NCI-H187 (cell line): ENCODE results near the gene ASTN2.

Experiments used
- DNase-seq, 2 experiments: peaks; one replicate each; lab custom pipeline; 2025; lab: John Stamatoyannopoulos, UW

ASTN2 gene

GRCh38 chr9:116809656-116810055, 605.2 kb downstream of the ASTN2 start:
- DNase-seq = no peak

DNA sequence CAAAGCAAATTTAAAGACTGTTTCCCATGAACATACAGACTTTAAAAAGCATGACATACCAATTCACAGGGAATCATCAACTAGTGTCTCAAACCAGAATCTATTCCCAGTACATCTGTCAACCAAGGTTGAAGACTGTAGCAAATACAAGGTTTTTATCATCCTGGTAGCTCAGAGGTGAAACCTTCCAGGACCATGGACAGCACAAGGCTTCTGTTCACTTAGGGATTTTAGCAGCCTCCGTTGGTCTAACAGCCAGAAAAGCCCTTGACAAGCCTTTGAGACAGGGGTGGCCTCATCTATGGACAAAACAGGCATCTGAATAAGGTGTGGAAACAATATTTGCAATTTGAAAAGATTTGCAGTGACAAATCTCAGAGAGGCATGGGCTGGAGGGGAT, 608.8 kb downstream of the ASTN2 start:
- no peak for DNase-seq

DNA sequence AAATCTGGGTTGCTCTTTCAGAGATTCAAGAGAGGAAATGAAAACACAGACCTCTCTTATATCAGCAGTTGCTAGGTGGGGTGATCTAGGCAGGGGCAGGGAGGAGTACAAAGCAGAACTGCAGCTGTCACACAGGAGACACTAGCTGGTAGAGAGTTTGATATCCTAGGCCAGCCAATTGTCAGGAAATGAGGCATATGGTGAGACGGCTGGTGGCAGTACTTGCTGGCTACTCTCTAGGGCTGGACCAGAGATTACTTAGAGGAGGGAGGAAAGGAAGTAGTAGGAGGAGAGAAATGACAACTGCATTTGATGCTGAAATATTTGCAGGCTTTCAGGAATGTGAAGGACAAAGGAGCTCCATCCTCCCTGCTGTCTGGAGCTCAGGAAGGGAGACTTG, 614.0 kb downstream of the ASTN2 start:
- DNase-seq = no peak

DNA sequence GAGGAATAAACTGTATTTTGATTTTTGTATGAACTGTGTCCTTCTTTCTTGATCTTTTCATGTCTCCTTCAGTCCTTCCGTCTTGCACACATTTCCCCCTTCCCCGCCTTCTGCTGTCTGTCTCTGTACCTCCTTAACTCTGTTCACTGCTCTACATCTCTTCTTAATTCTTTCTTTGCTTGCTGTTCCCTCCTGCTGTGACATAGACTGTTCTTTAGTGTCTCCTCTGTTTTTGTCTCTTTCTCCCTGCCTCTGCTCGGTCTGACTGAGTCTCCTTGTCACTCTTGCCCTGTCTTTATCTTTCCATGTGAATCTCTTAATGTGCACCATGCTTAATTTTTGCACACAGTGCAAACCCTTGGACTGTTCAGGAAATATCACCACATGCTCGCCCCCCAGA, 614.8 kb downstream of the ASTN2 start:
- DNase-seq = no peak

GRCh38 chr9:116798521-116798920, 616.3 kb downstream of the ASTN2 start:
- DNase-seq = no peak

DNA sequence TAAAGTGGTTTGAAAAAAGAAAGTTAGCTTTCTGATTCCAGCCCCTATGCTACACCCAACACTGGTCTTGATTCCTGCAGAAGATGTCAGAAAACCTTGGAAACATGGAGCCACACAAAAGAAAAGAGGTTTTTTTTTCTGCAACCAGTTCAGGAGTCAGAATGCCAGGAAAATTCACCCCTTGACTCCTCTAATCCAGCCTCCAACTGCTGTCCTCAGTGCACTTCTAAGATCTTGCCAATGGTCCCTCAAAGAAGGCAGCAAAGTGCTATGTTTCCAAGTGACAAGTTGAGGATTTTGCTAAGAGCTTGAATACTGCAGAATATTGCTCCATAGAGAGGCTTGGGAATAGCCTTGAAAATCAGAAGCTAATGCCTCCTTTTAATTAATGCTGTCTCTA, 617.6 kb downstream of the ASTN2 start:
- DNase-seq = no peak

DNA sequence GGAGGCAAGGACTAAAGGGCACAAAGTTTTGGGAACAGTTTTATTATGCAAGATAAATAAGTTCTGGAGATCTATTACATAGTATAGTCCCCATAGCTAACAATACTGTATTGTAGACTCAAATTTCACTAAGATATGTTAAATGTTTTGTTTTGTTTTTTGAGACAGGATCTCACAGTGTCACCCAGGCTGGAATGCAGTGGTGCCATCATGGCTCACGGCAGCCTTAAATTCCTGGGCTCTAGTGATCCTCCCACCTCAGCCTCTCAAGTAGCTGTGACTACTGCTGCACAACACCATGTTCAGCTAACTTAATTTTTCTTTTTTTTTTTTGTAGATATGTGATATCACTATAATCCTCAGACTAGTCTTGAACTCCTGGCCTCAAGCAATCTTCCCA, 618.2 kb downstream of the ASTN2 start:
- no peak for DNase-seq

GRCh38 chr9:116795821-116796220, 619.0 kb downstream of the ASTN2 start:
- DNase-seq = no peak

- DNase-seq = peak in 1 of 2 experiments; percentile 2
These were observed 622.6 kb downstream of the ASTN2 start for GRCh38 chr9:116792271-116792670.

DNA sequence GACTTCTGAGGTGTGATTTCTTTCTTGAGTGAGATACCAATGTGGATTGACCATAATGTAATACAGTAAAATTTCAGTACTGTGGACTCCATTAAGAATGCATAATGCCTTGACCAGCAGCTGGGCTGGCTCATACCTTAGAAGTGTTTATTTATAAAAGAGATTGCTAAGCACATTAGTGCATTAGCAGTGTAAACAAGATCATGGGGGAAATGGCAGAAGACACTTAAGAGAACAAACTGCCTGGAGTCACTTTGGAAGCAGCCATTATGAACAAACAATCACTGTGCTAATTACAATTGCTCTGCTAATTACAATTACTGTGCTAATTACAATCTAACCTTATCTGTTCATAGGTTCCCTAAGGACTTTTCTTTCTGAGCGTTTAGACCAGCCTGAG, 623.5 kb downstream of the ASTN2 start:
- DNase-seq = no peak

GRCh38 chr9:116789081-116789480, 625.8 kb downstream of the ASTN2 start:
- DNase-seq = no peak

GRCh38 chr9:116786737-116787136, 628.1 kb downstream of the ASTN2 start:
- DNase-seq = no peak

GRCh38 chr9:116777116-116777515, 637.7 kb downstream of the ASTN2 start:
- no peak for DNase-seq

DNA sequence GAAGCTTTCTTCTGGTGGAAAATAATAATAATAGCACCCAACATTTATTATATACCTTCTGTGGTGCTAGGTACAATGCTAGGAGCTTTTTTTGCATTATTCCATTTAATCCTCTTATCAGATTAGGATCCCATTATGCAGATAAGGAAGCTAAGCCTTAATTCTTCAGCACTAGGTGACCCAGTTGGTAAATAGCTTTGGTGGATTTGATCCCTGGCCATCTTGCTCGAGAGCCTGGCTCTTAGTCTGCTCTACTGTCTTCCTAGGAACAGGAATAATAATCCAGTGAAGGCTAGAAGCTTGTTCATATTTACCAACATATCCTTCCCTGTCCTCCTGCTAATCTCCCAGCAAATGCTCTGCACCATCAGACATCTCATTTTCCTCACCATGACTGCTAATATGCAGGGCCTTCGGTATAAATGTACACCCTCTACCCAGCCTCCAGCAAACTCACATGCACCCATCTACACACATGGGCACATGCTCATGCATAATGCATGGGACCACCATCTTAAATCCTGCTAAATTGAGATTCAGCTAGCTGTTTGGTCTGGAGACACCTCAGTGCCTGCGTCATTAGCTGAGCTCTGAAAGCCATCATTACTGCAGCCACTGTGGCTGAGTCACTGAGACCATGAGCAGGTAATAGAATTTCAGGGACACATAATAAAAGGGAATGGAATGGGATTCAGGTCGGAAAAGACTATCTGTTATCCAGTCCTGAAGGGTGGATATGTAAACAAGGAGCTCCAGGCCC, 640.3 kb downstream of the ASTN2 start:
- DNase-seq = no peak

DNA sequence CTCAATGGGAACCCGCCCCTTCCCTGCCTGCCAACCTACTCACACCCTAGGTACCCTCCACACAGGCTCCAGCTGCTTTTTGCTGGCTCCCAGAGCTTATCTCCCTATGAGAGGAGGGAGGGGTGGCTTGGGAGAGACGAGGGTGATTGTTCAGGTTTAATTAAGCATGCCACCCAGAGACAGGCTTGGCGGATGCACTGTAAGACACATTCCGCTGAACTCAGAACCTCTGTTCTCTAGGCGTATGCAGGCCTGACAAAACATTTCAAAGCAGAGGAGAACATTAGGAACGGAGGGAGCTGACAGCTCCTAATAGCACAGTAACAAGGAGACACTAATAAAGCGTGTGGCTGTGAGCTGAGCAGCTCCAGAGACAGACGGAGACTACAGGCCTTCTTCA, 647.6 kb downstream of the ASTN2 start:
- peak in 1 of 2 experiments; percentile 24 for DNase-seq

- no peak for DNase-seq
These were observed 649.8 kb downstream of the ASTN2 start for GRCh38 chr9:116765011-116765410.

GRCh38 chr9:116763770-116764169, 651.1 kb downstream of the ASTN2 start:
- no peak for DNase-seq

DNA sequence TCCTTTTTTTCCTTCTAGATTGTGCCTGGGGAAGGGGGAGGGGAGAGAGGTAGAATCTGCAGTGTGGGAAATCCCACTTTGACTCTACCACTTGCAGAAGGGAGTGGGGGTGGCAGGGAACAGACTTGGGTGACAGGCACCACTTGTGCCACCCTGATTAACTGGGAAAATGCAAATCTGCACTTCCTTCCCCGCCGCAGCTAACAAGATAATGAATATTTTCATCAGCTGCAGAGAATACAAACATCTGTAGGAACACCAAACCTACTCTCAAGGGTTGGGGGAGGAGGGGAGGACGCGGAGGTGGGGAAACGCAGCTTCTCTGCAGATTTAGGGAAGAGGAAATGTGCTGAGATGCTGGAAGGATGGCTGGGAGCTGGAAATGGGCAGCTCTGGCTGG, 654.2 kb downstream of the ASTN2 start:
- no peak for DNase-seq

- no peak for DNase-seq
These were observed 657.8 kb downstream of the ASTN2 start for GRCh38 chr9:116757030-116757429.

DNA sequence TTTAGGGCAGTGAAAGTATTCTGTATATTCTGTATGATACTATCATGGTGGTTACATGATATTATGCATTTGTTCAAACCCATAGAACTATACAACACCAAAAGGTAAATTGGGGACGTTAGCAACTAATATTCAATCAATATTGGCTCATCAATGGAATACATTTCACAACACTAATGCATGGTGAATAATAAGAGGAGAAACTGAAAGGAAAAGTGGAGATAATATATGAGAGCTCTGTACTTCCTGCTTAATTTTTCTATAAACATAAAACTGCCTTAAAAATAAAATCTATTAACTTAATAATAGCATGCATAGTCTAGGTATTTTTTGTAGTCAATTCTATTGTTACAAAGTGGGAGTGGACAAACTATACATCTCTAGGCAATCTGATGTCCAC, 661.5 kb downstream of the ASTN2 start:
- no peak for DNase-seq

- DNase-seq = no peak
These were observed 664.3 kb downstream of the ASTN2 start for GRCh38 chr9:116750510-116750909.

- DNase-seq = no peak
These were observed 665.1 kb downstream of the ASTN2 start for GRCh38 chr9:116749772-116750171.

GRCh38 chr9:116749176-116749575, 665.7 kb downstream of the ASTN2 start:
- DNase-seq = no peak

DNA sequence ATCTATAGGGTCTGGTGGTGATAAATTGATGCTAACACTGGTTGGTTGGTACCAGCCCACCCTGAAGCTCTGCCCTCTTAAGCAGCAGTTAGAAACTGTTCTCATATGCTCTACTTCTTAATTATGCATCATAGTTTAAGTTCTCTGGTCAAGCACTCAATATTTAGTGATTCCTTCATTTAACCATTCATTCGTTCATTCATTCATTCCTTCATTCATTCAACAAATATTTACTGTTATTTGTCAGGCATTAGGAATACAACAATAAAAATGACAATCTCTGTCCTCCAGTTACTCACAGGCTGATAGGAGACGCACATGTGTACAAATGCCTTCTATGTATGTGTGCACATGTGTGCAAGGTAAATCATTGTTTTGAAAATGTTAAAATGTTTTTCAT, 673.1 kb downstream of the ASTN2 start:
- DNase-seq = no peak
